ENCODE results near the gene VRK1.

GRCh38 chr14:96776791-96777190 is 20.4 kb upstream of the VRK1 start:
- no peak for TF ChIP-seq POLR2A (IDR thresholded peaks at IDR 0.05)
- TF ChIP-seq, protein P1, sequence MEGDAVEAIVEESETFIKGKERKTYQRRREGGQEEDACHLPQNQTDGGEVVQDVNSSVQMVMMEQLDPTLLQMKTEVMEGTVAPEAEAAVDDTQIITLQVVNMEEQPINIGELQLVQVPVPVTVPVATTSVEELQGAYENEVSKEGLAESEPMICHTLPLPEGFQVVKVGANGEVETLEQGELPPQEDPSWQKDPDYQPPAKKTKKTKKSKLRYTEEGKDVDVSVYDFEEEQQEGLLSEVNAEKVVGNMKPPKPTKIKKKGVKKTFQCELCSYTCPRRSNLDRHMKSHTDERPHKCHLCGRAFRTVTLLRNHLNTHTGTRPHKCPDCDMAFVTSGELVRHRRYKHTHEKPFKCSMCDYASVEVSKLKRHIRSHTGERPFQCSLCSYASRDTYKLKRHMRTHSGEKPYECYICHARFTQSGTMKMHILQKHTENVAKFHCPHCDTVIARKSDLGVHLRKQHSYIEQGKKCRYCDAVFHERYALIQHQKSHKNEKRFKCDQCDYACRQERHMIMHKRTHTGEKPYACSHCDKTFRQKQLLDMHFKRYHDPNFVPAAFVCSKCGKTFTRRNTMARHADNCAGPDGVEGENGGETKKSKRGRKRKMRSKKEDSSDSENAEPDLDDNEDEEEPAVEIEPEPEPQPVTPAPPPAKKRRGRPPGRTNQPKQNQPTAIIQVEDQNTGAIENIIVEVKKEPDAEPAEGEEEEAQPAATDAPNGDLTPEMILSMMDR (IDR thresholded peaks at IDR 0.05 in 4 of 5, conservative IDR thresholded peaks at IDR 0.05 in 1 of 5) = no peak
